Natural killer cell (primary cell): Measurements from ENCODE around the gene SKI. TPM values are rescaled to one million over a fixed set of nuclear protein-coding genes. Genes with fewer than 3 reads are reported as not detected.

Experiments used
- ATAC-seq, 3 donors: fragments of 150-1000 bp in 2 of 3; fragments of 200-7000 bp in 1 of 3; cut with Tn5 transposase; 1 replicate in 1 of 3; 2 replicates in 2 of 3; pipeline ENCODE4 v1.10.0; 2021; ENCODE audit warnings: mild to moderate bottlenecking in 2 of 3, moderate library complexity in 2 of 3
- DNase-seq, 2 donors: peaks; one replicate each; pipeline versions ENCODE4 v3.0.0 to v3.0.0-alpha.2; 2013 to 2021; ENCODE audit warnings: mixed read lengths in 1 of 2
- H3K27ac ChIP-seq: one replicate; pipeline ENCODE4 v1.5.1; 2013; ENCODE audit warnings: mild to moderate bottlenecking, low read length
- H3K27me3 ChIP-seq: one replicate; pipeline ENCODE4 v1.6.1; 2013; ENCODE audit warnings: low read length; ENCODE audit not compliant: control insufficient read depth, insufficient read depth
- H3K36me3 ChIP-seq: one replicate; pipeline ENCODE4 v1.6.1; 2013; ENCODE audit warnings: low read length; ENCODE audit not compliant: control insufficient read depth, insufficient read depth
- H3K4me1 ChIP-seq: one replicate; pipeline ENCODE4 v1.6.1; 2013; ENCODE audit warnings: low read length; ENCODE audit not compliant: control insufficient read depth, insufficient read depth
- H3K4me3 ChIP-seq: one replicate; pipeline ENCODE4 v1.5.1; 2013; ENCODE audit warnings: low read length
- H3K9me3 ChIP-seq: one replicate; pipeline ENCODE4 v1.6.1; 2013; ENCODE audit warnings: low read length; ENCODE audit not compliant: control insufficient read depth, insufficient read depth
- H3K27ac Mint-ChIP-seq, 2 donors: one replicate each; pipeline ENCODE4 v1.8.0; 2022; ENCODE audit warnings: mild to moderate bottlenecking in 2 of 2, mixed read lengths in 2 of 2, moderate library complexity in 1 of 2
- H3K27me3 Mint-ChIP-seq, 2 donors: one replicate each; pipeline ENCODE4 v1.8.0; 2022; ENCODE audit warnings: low read depth in 2 of 2, mixed read lengths in 2 of 2
- H3K36me3 Mint-ChIP-seq: one replicate; pipeline ENCODE4 v1.8.0; 2022; ENCODE audit warnings: mixed read lengths
- H3K4me1 Mint-ChIP-seq, 2 donors: one replicate each; pipeline ENCODE4 v1.8.0; 2022; ENCODE audit warnings: mixed read lengths in 2 of 2
- H3K4me3 Mint-ChIP-seq: one replicate; pipeline ENCODE4 v1.8.0; 2022; ENCODE audit warnings: mild to moderate bottlenecking, moderate library complexity, mixed read lengths
- H3K9me3 Mint-ChIP-seq, 2 donors: one replicate each; pipeline ENCODE4 v1.8.0; 2022; ENCODE audit warnings: mixed read lengths in 2 of 2
- WGBS: methylation state at CpG from one replicate; pipeline ENCODE4 v1.1.7; 2013; ENCODE audit warnings: missing lambda C conversion rate; ENCODE audit not compliant: insufficient coverage; 5-methylcytosine and 5-hydroxymethylcytosine counted together
- intact Hi-C: fragments of 100-400 bp; cut with micrococcal nuclease; formaldehyde crosslinking; loops from one replicate; pipeline ENCODE4 v1.14.2; 2022
- total RNA-seq, 4 donors: library from RNA; stranded (reverse); fragments of 120-200 nt in 1 of 4; gene quantifications; one replicate each; pipeline versions ENCODE4 v1.2.3 to v1.2.4, GENCODE V29; 2013 to 2022
- TF ChIP-seq, protein P1 (sequence below): fragments of 200-600 bp; IDR thresholded peaks from one replicate; pipeline ENCODE4 v1.8.0; 2022; ENCODE audit warnings: antibody characterized with exemption

Gene SKI
- total RNA-seq, 3 donors from 2014 or later (not counting 1 experiment from before 2014, with no cell fraction given), result 96.9 to 145 (median 140) TPM

DNA sequence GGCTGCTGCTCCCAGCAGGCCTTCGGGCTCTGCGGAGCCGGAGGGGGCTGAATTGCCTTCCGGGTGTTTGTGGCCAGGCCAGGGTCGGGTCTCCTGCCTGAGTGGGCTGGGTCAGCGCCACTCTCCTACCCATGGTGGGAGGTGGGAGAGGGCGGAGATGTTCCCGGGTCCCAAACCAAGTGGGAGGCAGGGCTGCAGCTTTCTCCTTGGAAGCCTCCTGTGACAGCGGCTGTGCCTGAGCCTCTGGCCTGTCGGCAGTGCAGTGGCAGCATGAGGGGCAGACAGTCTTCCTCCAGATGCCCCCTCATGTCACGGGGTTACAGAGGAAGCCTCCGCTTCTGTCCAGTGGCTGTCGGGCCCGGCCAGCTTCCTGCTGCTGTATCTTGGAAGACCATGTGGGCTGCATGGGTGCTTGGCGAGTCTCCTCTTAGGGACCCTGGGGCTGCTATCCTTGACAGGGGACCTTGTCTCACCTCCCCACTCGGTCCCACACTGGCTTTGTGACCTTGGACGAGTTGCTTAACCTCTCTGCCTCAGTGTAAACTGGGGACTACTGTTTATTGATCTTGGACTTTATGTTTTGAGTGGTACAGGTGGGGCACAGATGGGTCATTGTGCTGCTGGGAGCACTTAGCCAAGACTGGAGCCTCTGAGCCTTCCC is 4.3 kb downstream of the SKI start:
- Histone ChIP-seq H3K4me1 (peaks cover 85% of the 10 kb centered on the region), H3K27ac (peak overlapping the region; percentile 70), H3K9me3 (no peaks in the 10 kb centered on the region), H3K36me3 (no peaks in the 10 kb centered on the region), H3K27me3 (no peaks in the 10 kb centered on the region), H3K4me3 (no peak overlapping the region)
- WGBS, result 86% methylated on average over 17 of the region's 17 CpGs
- Mint-ChIP-seq H3K36me3 (no peaks in the 10 kb centered on the region), H3K4me3 (peak overlapping the region; percentile 93), H3K27ac (peak overlapping the region; percentile 82 to 97), H3K4me1 (peaks cover 55 to 73% of the 10 kb centered on the region in 2 donors), H3K27me3 (no peaks in the 10 kb centered on the region), H3K9me3 (no peaks in the 10 kb centered on the region)
- ATAC-seq (no peak), DNase-seq (no peak)
- TF ChIP-seq, protein P1, sequence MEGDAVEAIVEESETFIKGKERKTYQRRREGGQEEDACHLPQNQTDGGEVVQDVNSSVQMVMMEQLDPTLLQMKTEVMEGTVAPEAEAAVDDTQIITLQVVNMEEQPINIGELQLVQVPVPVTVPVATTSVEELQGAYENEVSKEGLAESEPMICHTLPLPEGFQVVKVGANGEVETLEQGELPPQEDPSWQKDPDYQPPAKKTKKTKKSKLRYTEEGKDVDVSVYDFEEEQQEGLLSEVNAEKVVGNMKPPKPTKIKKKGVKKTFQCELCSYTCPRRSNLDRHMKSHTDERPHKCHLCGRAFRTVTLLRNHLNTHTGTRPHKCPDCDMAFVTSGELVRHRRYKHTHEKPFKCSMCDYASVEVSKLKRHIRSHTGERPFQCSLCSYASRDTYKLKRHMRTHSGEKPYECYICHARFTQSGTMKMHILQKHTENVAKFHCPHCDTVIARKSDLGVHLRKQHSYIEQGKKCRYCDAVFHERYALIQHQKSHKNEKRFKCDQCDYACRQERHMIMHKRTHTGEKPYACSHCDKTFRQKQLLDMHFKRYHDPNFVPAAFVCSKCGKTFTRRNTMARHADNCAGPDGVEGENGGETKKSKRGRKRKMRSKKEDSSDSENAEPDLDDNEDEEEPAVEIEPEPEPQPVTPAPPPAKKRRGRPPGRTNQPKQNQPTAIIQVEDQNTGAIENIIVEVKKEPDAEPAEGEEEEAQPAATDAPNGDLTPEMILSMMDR, result no peak
- intact Hi-C loops, result loop anchor here (5.0 kb wide), 1 partner anchor 35 kb away; no protein-coding TSS in a partner anchor

DNA sequence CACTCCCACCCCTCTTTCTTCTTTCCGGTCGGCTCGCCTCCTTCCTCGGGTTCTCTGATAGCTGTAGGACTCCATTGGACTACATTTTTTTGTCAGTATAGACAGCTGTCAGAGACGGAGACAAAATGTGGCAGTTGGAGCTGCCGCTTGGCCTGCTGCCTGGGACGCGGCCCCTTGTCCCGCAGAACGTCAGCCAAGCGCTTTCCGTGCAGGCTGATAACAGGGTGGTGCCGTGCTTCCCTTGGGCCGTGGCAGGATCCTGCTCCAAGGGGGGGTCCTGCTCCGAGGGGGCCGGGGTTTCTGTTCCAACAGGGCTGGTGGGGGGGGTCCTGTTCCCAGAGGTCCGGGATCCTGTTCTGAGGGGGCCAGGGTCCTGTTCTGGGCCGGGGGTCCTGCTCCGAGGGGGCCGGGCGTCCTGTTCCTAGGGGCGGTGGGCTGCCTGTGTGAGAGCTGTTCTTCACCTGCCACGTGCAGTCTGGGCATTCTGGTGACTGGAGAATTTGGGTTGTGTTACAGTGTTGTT is 4.9 kb downstream of the SKI start:
- Histone ChIP-seq H3K36me3 (no peaks in the 10 kb centered on the region), H3K27ac (no peak overlapping the region), H3K4me3 (no peak overlapping the region), H3K9me3 (no peaks in the 10 kb centered on the region), H3K4me1 (peaks cover 91% of the 10 kb centered on the region), H3K27me3 (no peaks in the 10 kb centered on the region)
- ATAC-seq, result no peak
- TF ChIP-seq, protein P1, result no peak
- WGBS, result 89% methylated on average over 23 of the region's 23 CpGs
- intact Hi-C loops, result loop anchor here (5.0 kb wide), 1 partner anchor 36 kb away; no protein-coding TSS in a partner anchor
- H3K27me3 Mint-ChIP-seq, result no peaks in the 10 kb centered on the region
- H3K4me1 Mint-ChIP-seq, result peaks cover 55 to 73% of the 10 kb centered on the region in 2 donors
- H3K9me3 Mint-ChIP-seq, result no peaks in the 10 kb centered on the region
- H3K27ac Mint-ChIP-seq, result peak overlapping the region; percentile 88 to 97
- H3K4me3 Mint-ChIP-seq, result peak overlapping the region; percentile 93
- peak in 1 of 2 donors; percentile 41 for DNase-seq
- no peaks in the 10 kb centered on the region for H3K36me3 Mint-ChIP-seq

DNA sequence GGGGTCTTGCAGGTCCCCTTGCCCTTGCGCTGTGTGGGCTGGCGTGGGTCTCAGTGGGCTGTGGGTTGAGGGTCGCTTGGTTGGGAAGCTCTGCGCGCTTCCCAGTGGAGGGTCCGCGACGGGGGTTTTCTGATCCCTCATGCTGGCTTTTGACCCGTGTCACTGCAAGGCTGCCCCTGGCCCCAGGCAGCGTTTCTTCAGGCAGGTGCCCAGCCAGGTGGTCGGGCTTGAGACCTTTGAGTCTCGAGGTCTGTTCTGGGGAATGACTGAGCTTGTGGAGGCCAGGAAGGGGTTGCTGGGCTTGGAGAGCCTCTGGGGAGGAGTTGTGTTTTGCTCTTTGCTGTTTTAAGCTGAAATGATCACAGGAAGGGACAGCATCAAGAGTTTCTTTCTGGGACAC is 5.3 kb downstream of the SKI start:
- H3K4me3 Mint-ChIP-seq, result peak overlapping the region; percentile 93
- peak overlapping the region; percentile 88 to 97 for H3K27ac Mint-ChIP-seq
- intact Hi-C loops, result loop anchor here (5.0 kb wide), 1 partner anchor 36 kb away; no protein-coding TSS in a partner anchor
- ATAC-seq, result no peak
- H3K27ac ChIP-seq, result peak overlapping the region; percentile 85
- H3K9me3 ChIP-seq, result no peaks in the 10 kb centered on the region
- TF ChIP-seq, protein P1, result no peak
- H3K9me3 Mint-ChIP-seq, result no peaks in the 10 kb centered on the region
- no peaks in the 10 kb centered on the region for H3K36me3 ChIP-seq
- H3K4me1 ChIP-seq, result peaks cover 95% of the 10 kb centered on the region
- WGBS, result 83% methylated on average over 12 of the region's 12 CpGs
- H3K4me1 Mint-ChIP-seq, result peaks cover 55 to 73% of the 10 kb centered on the region in 2 donors
- no peaks in the 10 kb centered on the region for H3K36me3 Mint-ChIP-seq
- H3K27me3 ChIP-seq, result no peaks in the 10 kb centered on the region
- DNase-seq, result peak in 1 of 2 donors; percentile 36
- no peaks in the 10 kb centered on the region for H3K27me3 Mint-ChIP-seq
- no peak overlapping the region for H3K4me3 ChIP-seq
